Vagina (tissue), 2 donors: ENCODE measurements around the gene MLNR.

Experiments
- POLR2A ChIP-seq, 2 donors: fragments of 450-650 bp; IDR thresholded peaks; one replicate each; pipeline ENCODE4 v1.6.1; 2017; ENCODE audit warnings: antibody characterized with exemption in 2 of 2, mild to moderate bottlenecking in 2 of 2, moderate library complexity in 2 of 2
- POLR2AphosphoS5 ChIP-seq, 2 donors: sonication (generic); formaldehyde crosslinking; IDR thresholded peaks; one replicate each; pipeline ENCODE4 v1.9.0; 2017; ENCODE audit warnings: antibody characterized with exemption in 2 of 2, mild to moderate bottlenecking in 2 of 2, low read depth in 1 of 2; ENCODE audit not compliant: insufficient read depth in 1 of 2
- TF ChIP-seq, protein P1 (sequence below), 3 experiments: fragments of 450-650 bp in 2 of 3; fragments of 200-600 bp in 1 of 3; sonication (generic) in 1 of 3; IDR thresholded peaks; one replicate each; pipeline ENCODE4 v1.5.1; 2017 to 2019; ENCODE audit warnings: antibody characterized with exemption in 3 of 3, mild to moderate bottlenecking in 2 of 3, moderate library complexity in 2 of 3

DNA sequence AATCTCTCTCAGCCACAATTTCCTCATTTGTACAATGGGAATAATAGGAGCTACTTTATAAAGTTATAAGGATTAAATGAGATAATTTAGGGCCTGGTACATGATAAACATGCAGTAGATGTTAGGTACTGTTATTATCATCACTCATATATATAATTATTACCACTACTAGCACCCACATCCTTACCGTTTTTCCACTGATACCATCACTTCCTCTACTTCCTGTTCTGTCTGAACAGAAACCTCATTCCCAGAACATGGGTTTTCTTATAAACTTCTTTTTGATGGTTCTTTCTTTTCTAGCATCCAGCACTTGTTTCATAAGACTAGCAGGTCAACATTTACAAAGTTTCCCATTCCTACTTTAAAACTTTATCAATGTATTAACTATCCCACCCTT, 33.9 kb downstream of the MLNR start:
- TF ChIP-seq POLR2A (IDR thresholded peaks at IDR 0.05) (no peak), POLR2AphosphoS5 (IDR thresholded peaks at IDR 0.05; ENCODE audit: insufficient read depth in 1 of 2, low read depth in 1 of 2) (no peak)
- TF ChIP-seq, protein P1, sequence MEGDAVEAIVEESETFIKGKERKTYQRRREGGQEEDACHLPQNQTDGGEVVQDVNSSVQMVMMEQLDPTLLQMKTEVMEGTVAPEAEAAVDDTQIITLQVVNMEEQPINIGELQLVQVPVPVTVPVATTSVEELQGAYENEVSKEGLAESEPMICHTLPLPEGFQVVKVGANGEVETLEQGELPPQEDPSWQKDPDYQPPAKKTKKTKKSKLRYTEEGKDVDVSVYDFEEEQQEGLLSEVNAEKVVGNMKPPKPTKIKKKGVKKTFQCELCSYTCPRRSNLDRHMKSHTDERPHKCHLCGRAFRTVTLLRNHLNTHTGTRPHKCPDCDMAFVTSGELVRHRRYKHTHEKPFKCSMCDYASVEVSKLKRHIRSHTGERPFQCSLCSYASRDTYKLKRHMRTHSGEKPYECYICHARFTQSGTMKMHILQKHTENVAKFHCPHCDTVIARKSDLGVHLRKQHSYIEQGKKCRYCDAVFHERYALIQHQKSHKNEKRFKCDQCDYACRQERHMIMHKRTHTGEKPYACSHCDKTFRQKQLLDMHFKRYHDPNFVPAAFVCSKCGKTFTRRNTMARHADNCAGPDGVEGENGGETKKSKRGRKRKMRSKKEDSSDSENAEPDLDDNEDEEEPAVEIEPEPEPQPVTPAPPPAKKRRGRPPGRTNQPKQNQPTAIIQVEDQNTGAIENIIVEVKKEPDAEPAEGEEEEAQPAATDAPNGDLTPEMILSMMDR (IDR thresholded peaks at IDR 0.05), result no peak
